GM18498 (cell line): Measurements from ENCODE around the gene CDH11.
A peak's percentile ranks its signal among the peaks of the same experiment; 100 is the strongest.

ENCODE experiments used
- ATAC-seq: cut with Tn5 transposase; IDR thresholded peaks from one replicate; pipeline ENCODE4 v1.9.1; 2021; ENCODE audit warnings: mild to moderate bottlenecking, moderate library complexity; ENCODE audit not compliant: unreplicated experiment

The CDH11 gene

GRCh38 chr16:65117811-65118448 is 3.9 kb downstream of the CDH11 start:
- ATAC-seq: peak; percentile 89

- no peak for ATAC-seq
Measured at GRCh38 chr16:65116818-65117430, 4.9 kb downstream of the CDH11 start.

GRCh38 chr16:65116216-65116615 is 5.6 kb downstream of the CDH11 start:
- ATAC-seq: no peak

GRCh38 chr16:65114527-65114926 is 7.3 kb downstream of the CDH11 start:
- no peak for ATAC-seq

GRCh38 chr16:65113441-65113840 is 8.4 kb downstream of the CDH11 start:
- no peak for ATAC-seq

GRCh38 chr16:65111306-65111705 is 10.6 kb downstream of the CDH11 start:
- ATAC-seq: no peak

GRCh38 chr16:65106757-65107156 is 15.1 kb downstream of the CDH11 start:
- ATAC-seq: no peak

- ATAC-seq: no peak
Measured at GRCh38 chr16:65105171-65105570, 16.7 kb downstream of the CDH11 start.

- no peak for ATAC-seq
Measured at GRCh38 chr16:65104471-65104870, 17.4 kb downstream of the CDH11 start.

GRCh38 chr16:65102326-65102725 is 19.5 kb downstream of the CDH11 start:
- ATAC-seq: no peak

- ATAC-seq: no peak
Measured at GRCh38 chr16:65101009-65101408, 20.9 kb downstream of the CDH11 start.

- no peak for ATAC-seq
Measured at GRCh38 chr16:65099607-65100006, 22.3 kb downstream of the CDH11 start.

GRCh38 chr16:65098916-65099315 is 22.9 kb downstream of the CDH11 start:
- ATAC-seq: no peak

GRCh38 chr16:65097296-65097695 is 24.6 kb downstream of the CDH11 start:
- no peak for ATAC-seq

GRCh38 chr16:65095906-65096305 is 26.0 kb downstream of the CDH11 start:
- ATAC-seq: no peak

GRCh38 chr16:65095090-65095728 is 26.7 kb downstream of the CDH11 start:
- ATAC-seq: no peak

- no peak for ATAC-seq
Measured at GRCh38 chr16:65094009-65094408, 27.9 kb downstream of the CDH11 start.

GRCh38 chr16:65083164-65083857 is 38.6 kb downstream of the CDH11 start:
- no peak for ATAC-seq

GRCh38 chr16:65079549-65079948 is 42.3 kb downstream of the CDH11 start:
- ATAC-seq: no peak

GRCh38 chr16:65077181-65077580 is 44.7 kb downstream of the CDH11 start:
- ATAC-seq: no peak

- ATAC-seq: no peak
Measured at GRCh38 chr16:65075877-65076276, 46.0 kb downstream of the CDH11 start.
